SHP77 treated with DMSO at 0.1 percent for 48 hours (cell line): Measurements from ENCODE around the gene GABRG1.

ENCODE experiments used
- DNase-seq: peaks from one replicate; lab custom pipeline; 2025; lab: John Stamatoyannopoulos, UW

Gene GABRG1

GRCh38 chr4:46123913-46124755, at the start of gene GABRG1:
Gene GABRG1 (minus strand): TSS chr4:46124054. CDS start chr4:46123913, 141 bp downstream.
- no peak for DNase-seq

GRCh38 chr4:46146993-46147392, 23.1 kb upstream of the GABRG1 start:
- DNase-seq, result no peak

GRCh38 chr4:46131498-46132057, 7.7 kb upstream of the GABRG1 start:
- no peak for DNase-seq

DNA sequence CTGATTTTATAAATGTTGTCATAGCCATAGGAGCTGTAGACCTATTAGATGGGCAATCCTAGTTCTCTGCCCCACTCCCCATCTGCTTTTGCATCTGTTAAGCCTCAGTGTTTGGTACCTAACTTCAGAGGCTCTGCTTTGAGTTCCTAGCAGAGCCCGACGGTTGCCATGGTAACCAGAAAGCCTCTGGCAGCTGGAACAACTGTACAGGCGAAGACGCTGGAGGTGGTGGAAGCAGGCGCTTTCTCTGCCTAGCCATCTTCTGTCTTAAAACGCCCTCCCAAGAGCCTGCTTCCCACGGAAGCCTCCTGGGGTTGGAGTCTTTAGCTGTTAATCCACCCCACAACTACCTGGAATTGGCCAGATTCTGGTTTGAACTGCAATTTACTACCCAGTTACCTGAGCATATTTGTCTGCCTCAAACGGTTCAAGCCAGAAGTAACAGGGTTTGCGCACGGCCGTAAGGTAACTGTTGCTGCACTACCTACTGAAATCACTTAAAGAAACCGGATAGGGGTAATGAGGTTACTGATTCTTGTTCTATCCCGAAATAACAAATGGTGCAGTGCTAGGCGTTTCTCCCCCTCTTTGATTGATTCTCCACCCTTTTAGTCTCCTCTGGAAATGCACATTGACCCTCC, 1.0 kb upstream of the GABRG1 start:
- DNase-seq, result no peak

DNA sequence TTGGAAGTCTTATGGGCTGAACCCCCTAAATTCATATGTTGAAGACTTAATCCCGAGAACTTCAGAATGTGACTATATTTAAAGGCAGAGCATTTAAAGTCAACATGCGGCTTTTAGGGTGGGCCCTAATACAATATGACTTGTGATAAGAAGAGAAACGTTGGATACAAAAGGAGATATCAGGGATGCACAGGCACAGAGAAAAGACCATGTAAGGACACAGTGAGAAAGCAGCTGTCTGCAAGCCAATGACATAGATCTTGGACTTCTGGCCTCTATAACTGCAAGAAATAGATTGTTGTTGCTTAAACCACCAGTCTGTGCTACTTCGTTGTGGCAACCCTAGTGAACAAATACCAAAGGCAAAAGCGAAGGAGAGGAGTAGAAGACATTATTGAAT, 42.2 kb downstream of the GABRG1 start:
- no peak for DNase-seq

DNA sequence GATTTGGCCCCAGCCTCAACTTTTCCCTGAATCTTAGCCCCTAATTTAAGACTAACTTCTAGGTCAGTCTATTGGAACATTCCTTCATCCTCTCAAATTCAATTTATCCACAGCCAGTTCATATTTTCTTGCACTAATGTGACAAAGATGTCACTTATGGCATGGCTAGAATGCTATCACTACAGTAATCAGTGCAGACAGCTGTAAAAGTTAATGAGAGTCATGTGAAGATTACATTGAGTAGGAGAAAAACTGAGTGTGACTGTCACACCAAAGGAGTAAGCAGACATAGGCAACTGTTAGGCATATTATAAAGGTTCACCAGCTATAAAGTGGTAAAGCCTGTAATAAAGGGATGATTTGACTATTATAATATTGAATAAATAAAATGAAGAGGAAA, 42.6 kb downstream of the GABRG1 start:
- DNase-seq, result no peak

- DNase-seq, result no peak
Measured at GRCh38 chr4:46073778-46074177, 50.1 kb downstream of the GABRG1 start.

DNA sequence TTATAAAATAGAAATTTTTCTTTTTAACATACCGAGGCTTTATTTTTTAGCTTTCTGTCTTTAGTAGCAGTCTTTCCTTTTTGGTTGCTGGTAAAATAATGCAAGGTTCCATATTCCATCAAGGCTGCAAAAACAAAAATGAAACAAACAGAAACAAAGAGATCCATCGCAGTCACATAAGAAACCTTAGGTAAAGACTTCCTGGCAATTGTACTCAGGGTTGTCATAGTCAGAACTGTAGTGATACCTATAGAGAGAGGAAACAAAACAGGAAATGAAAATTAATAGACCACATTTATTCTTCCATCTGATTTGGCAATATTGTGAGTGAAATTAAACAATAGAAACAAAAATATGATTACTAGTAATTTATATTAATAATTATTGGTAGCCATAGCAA, 72.5 kb downstream of the GABRG1 start:
- DNase-seq, result no peak

DNA sequence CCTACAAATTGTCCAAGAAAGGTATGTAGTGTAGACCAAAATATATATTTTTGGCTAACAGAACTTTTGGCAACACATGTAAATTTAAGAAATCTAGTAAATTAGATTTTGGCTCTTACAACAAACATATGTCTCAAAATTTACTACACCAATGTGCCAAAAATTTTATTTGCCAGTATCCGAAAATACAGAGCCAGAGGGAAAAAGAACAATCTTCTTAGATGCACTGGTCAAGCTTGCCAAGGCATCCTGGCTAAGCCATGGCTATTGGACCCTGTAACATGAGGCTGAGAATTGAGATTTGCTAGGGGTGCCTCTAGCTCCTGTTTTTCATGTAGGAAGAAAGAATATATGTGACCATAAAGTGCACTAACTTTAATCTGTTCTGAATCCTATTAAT, 91.8 kb downstream of the GABRG1 start:
- no peak for DNase-seq

DNA sequence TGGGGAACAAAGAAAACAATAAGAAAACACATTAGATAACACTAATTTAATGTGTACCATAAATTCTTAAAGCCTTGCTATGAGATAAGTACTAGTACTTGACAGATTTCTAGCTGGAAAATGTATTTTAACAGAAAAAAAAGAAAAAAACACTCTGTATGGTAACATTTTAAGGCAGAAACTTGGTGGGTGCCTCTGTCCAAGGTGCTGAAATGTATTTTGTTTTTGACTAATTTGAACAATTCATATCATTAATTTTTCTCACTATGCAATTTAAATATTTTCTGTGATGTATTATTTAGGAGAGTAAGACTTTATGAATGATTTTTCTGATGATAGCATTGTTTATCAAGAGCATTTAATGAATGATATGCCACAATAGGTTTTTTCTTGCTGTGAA, 107.5 kb downstream of the GABRG1 start:
- DNase-seq, result no peak

- DNase-seq, result no peak
Measured at GRCh38 chr4:45992728-45993127, 131.1 kb downstream of the GABRG1 start.

DNA sequence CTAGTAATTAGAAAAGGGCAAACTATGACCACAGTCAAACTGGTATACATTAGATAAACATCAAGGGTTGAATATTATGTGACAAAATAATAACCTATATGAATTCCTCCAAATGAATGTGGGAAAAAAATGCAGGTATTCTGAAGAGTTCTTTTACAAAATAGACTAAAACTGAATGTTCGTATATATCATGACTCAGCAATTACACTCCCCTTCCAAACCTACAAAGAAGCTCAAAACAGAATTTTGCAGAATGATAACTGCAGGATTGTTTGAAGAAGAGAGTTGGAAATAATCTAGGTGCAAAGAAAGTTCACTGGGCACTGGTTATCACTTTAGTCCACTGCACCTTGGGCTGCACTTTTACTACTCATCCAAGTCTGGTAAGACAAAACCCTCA, 134.1 kb downstream of the GABRG1 start:
- no peak for DNase-seq

DNA sequence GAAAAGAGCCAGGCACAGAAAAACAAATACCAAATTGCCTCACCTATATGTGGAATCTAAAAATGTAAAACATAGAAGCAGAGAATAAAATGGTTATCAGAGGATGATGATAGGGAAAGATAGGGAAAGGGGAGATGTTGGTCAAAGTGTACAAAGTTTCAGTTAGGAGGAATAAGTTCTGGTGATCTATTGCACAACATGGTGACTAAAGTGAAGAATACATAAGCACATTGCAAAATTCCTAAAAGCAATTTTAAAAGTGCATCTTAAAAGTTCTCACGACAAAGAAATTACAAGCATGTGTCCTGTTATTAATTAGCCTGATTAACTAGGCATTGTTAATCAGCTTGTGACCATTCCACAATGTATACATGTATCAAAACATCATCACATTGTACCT, 136.0 kb downstream of the GABRG1 start:
- DNase-seq, result no peak
